Tibial artery (tissue), 4 donors: ENCODE data around the gene ANKRD33B.

Experiments
- DNase-seq, 2 donors: peaks; one replicate each; pipeline ENCODE4 v3.0.0-alpha.2; 2019
- H3K27ac ChIP-seq, 2 donors: fragments of 200-600 bp; sonication (generic) in 1 of 2; 1 replicate in 1 of 2; 2 replicates in 1 of 2; pipeline ENCODE4 v1.5.1; 2018 to 2019; ENCODE audit warnings: mild to moderate bottlenecking in 1 of 2
- H3K27me3 ChIP-seq, 2 donors: fragments of 200-600 bp; sonication (generic) in 1 of 2; one replicate each; pipeline versions ENCODE4 v1.5.1 to v1.6.0; 2016 to 2019
- H3K36me3 ChIP-seq, 3 donors: fragments of 200-600 bp; sonication (generic) in 2 of 3; one replicate each; pipeline ENCODE4 v1.5.1; 2016 to 2019; ENCODE audit warnings: mild to moderate bottlenecking in 2 of 3
- H3K4me1 ChIP-seq, 4 donors: fragments of 200-600 bp; sonication (generic) in 2 of 4; 1 replicate in 3 of 4; 2 replicates in 1 of 4; pipeline ENCODE4 v1.5.1; 2016 to 2019
- H3K4me3 ChIP-seq, 2 donors: fragments of 200-600 bp; sonication (generic) in 1 of 2; 1 replicate in 1 of 2; 2 replicates in 1 of 2; pipeline ENCODE4 v1.5.1; 2018 to 2019; ENCODE audit warnings: mild to moderate bottlenecking in 2 of 2
- H3K9me3 ChIP-seq, 3 donors: fragments of 200-600 bp; sonication (generic) in 1 of 3; one replicate each; pipeline ENCODE4 v1.5.1; 2016 to 2019
- CTCF ChIP-seq, 2 experiments: fragments of 200-600 bp in 1 of 2; fragments of 450-650 bp in 1 of 2; IDR thresholded peaks; one replicate each; pipeline ENCODE4 v1.5.1; 2017 to 2019; ENCODE audit warnings: antibody characterized with exemption in 2 of 2, mild to moderate bottlenecking in 1 of 2, moderate library complexity in 1 of 2
- intact Hi-C: fragments of 100-400 bp; cut with DNase I; formaldehyde crosslinking; loops from one replicate; pipeline ENCODE4 v1.15.0; 2023; ENCODE audit warnings: low total_unique reads

The ANKRD33B gene

GRCh38 chr5:10672146-10673016 is 108.5 kb downstream of the ANKRD33B start:
- no peak for TF ChIP-seq CTCF (IDR thresholded peaks at IDR 0.05)
- Histone ChIP-seq H3K36me3 (peaks cover under 1 to 3% (median 2%) of the 10 kb centered on the region in 3 donors), H3K9me3 (peaks cover 0 to 2% (median 0%) of the 10 kb centered on the region in 3 donors), H3K4me3 (no peak overlapping the region), H3K27me3 (no peaks in the 10 kb centered on the region), H3K27ac (no peak overlapping the region), H3K4me1 (no peaks in the 10 kb centered on the region)
- no peak for DNase-seq
- intact Hi-C loops = no loop called here

DNA sequence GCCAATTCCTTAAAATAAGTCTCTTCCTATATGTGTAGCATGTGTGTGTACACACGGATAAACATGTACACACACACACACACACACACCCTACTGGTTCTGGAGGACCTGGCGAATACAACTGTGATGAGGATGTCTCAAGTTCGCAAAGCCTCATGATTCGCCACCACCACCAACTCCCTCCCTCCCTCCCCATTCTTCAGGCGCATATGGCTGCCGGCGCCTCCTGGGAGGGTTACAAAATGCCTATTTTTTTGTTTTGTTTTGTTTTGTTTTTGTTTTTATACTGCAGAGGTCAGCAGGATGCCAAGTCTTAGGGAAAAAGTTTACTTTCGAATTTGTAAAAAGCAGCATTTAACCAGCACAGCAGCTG is 109.1 kb downstream of the ANKRD33B start:
- no peak for DNase-seq
- no peaks in the 10 kb centered on the region for H3K4me1 ChIP-seq
- no peak overlapping the region for H3K4me3 ChIP-seq
- no peaks in the 10 kb centered on the region for H3K27me3 ChIP-seq
- no peak for TF ChIP-seq CTCF (IDR thresholded peaks at IDR 0.05)
- H3K36me3 ChIP-seq = peaks cover 7 to 9% (median 9%) of the 10 kb centered on the region in 3 donors
- no peak overlapping the region for H3K27ac ChIP-seq
- H3K9me3 ChIP-seq = peaks cover 0 to 2% (median 0%) of the 10 kb centered on the region in 3 donors
- intact Hi-C loops = no loop called here

DNA sequence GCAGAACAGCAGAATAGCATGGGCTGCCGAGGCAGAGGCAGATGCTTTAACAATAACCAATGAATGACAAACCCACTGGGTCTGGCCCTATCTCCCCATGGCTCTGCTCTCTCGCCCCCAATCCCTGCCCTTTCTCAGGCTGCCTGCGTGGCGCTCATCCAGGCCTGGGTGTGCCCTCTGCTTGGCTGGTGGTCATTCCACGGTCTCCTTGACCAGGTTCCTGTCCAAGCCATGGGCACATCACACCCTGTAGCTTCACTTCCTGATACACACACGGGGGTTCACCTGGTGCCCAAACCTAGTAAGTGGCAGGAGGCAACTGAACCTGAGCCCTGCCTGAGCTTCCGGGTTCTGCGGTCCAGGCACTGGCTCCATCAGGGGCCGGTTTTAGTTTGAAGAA is 109.5 kb downstream of the ANKRD33B start:
- Histone ChIP-seq H3K4me3 (no peak overlapping the region), H3K27me3 (no peaks in the 10 kb centered on the region), H3K27ac (no peak overlapping the region), H3K36me3 (peaks cover 11 to 14% (median 13%) of the 10 kb centered on the region in 3 donors), H3K4me1 (no peaks in the 10 kb centered on the region), H3K9me3 (peaks cover 0 to 2% (median 0%) of the 10 kb centered on the region in 3 donors)
- TF ChIP-seq CTCF (IDR thresholded peaks at IDR 0.05) = no peak
- DNase-seq = no peak
- intact Hi-C loops = no loop called here

GRCh38 chr5:10674096-10674495 is 110.2 kb downstream of the ANKRD33B start:
- intact Hi-C loops = no loop called here
- no peak for TF ChIP-seq CTCF (IDR thresholded peaks at IDR 0.05)
- DNase-seq = no peak
- Histone ChIP-seq H3K27me3 (no peaks in the 10 kb centered on the region), H3K4me3 (no peak overlapping the region), H3K9me3 (peaks cover 0 to 2% (median 0%) of the 10 kb centered on the region in 3 donors), H3K27ac (no peak overlapping the region), H3K36me3 (peaks cover 17 to 20% (median 20%) of the 10 kb centered on the region in 3 donors), H3K4me1 (no peaks in the 10 kb centered on the region)

DNA sequence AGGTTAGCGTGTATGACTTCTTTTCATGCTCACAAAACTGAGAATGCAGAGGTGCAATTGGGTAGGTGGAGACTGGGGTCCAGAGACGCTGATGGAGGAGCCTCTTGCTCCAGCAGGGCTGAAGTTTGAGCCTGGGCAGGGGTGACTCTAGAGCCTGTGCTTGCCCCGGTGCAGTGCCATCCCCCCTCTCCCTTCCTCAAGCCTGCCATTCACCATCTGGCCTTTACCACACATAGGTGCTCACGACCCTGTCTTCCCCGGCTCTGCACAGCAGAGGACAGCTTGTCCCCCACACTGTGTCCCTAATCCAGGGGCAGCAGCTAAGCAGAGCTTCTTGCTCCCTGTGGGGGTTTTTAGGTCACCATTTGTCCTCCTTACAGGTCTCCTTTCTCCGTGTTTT is 110.7 kb downstream of the ANKRD33B start:
- intact Hi-C loops = no loop called here
- TF ChIP-seq CTCF (IDR thresholded peaks at IDR 0.05) = no peak
- Histone ChIP-seq H3K27me3 (no peaks in the 10 kb centered on the region), H3K4me1 (no peaks in the 10 kb centered on the region), H3K36me3 (peaks cover 22 to 25% (median 24%) of the 10 kb centered on the region in 3 donors), H3K27ac (no peak overlapping the region), H3K9me3 (peaks cover 0 to 2% (median 0%) of the 10 kb centered on the region in 3 donors), H3K4me3 (no peak overlapping the region)
- DNase-seq = no peak
